Putamen (tissue), 1 donor: ENCODE measurements around the gene BLTP3B.

Experiments used
- DNase-seq: peaks from one replicate; pipeline ENCODE4 v3.0.0-alpha.2; 2016; ENCODE audit warnings: low spot score

BLTP3B gene

DNA sequence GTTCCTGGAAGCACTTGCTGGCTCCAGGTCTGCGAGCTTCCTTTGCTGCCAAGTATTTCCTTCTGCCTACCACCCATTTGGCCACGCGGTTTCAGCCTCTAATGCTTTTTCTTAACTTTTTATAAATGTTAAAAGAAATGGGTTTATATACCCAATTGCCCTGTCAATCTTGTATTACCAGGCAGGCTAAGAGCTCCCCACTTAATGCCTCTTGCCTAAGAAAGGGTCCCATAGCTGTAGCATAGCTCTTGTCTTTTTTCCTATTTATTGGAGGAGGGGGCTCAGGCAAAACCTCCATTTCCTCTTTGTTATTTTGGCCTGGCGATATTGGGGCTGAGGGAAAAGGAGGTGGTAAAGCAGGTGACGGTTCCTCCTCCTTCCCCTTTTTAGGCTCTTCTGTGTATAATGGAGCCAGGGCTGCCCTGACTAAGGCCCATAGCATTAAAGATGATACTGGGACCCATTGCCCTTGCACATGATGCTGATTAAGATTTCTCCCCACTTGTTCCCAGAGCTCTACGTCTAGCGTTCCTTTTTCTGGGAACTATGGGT is 21.6 kb upstream of the BLTP3B start:
- DNase-seq, result no peak

DNA sequence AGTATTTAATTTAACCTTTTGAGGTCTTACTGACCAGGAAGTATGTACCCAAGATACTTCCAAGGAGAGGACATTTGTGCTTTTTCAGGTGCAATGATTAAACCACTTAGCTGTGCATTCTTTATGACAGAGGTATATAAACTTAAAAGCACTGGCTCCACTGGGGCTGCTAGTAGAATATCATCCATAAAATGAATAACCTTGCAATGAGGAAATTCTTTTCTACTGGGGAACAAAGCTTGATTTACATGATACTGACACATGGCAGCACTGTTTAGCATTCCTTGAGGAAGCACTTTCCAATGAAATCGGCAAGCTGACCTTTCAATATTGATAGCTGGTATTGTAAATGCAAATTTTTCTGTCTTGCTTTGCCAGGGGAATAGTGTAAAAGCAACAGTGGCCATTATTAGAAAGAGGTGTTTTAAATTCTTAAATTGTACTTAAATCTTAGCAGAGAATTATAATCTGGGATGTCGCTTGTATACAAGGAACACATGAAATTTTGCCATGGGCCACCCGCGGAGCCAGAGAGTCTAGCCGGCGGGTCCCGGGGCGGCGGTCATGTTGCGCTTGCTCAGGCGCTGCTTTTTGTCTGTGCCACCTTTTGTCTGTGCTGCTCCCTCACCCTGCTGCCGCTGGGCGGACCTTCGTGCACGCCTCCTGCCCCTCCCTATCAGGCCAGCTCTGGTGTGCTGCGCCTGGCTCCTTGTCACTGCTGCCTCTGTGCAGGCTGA is 20.9 kb upstream of the BLTP3B start:
- no peak for DNase-seq

DNA sequence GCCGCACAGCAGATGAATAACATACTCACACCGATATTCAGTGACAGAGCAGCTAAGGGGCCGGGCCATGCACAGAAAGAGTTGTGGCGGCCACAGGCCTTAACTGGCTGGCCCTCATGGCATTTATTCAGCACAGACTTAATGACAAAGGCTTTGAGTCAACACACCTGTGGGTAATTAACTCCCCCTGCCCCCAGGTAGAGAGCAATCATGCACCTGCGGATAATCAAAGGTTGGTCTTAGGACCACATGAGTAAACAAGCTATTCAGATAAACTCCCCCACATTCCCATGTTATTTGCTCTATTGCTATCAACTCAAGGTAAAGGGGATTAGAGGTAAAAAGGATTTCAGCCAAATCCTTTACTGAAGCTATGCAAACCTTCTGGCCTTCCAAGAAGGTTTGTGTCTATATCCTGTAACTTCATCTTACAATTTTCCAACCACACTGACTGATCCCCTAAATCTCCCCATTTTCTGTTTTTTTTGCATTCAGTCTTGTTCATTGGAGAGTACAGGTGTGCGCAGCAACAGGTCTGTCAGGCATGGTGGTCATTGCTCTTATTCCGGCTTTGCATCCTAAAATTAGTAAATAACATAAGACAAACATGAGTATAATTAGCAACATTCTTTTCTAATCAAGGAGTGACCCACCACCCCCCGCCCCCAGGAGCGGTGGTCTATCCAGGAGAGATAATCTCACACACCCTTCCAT is 16.9 kb upstream of the BLTP3B start:
- no peak for DNase-seq

DNA sequence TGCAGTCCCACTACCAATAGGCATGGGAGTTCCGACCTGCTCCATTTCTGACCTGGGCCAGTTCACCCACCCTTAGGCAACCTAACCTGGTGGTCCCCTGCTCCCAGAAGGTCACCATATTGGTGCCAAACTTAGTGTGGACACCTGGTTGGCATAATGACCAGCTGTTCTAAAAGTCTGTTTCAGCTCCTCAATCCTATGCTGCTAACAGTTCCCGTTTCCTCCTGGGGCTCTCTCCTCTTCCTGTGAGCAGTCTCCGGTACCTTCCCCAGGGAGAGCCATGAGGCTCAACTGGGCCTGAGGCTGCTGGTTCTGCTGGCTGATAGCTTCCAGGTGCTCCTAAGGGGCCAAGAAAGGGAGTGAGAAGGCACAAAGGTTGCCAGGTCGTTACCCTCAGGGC is 15.9 kb upstream of the BLTP3B start:
- no peak for DNase-seq

DNA sequence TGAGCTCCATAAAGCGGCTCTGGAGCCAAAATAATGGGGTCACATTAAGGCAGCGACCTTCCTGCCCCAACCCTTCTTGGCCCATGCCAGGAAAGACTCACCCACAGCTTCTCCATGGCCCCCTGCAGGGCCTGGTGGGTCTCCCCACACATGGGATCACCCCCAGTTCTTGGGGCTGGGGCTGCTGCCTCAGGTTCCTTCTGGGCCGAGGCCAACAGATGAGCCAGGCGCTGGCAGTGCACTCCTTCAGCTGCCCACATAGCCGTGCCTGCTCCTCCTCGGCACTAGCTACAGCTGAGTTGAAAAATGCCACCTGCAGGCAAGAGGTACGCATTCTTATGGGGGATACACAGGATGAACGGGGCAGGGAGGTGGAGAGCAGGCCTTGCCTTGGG is 14.8 kb upstream of the BLTP3B start:
- DNase-seq, result no peak

DNA sequence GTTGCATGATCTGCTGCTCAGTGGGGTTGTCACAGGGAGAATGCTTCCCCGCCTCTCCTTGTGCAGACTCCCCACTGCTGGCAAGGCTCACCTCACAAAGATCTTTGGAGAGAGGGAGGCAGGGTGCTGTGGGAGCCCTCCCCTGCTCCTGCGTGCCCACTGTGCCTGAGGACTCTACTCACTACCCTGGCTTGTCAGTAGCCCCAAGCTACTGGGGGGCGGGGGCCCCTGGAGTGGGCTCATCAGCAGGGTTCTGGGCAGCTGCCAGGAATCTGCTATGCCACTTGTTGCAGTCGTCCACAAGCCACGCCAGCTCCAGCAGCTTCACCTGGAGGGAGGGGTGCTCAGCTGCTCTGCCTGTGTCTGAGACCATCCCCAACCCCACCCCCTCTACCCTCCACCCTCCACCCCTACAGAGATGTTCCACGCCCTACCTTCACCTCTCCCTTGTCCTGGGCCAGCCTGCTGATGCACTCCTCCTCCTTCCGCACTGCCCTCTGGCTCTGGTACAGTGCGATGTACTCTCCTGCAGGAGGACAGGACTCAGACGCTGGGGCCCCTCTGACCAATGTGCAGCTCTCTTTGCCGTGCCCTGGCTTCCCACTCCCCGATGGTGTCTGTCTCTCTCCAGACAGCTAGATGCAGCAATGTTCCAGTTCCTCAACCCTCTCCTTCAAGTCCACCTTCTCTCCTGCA is 14.2 kb upstream of the BLTP3B start:
- DNase-seq, result no peak

DNA sequence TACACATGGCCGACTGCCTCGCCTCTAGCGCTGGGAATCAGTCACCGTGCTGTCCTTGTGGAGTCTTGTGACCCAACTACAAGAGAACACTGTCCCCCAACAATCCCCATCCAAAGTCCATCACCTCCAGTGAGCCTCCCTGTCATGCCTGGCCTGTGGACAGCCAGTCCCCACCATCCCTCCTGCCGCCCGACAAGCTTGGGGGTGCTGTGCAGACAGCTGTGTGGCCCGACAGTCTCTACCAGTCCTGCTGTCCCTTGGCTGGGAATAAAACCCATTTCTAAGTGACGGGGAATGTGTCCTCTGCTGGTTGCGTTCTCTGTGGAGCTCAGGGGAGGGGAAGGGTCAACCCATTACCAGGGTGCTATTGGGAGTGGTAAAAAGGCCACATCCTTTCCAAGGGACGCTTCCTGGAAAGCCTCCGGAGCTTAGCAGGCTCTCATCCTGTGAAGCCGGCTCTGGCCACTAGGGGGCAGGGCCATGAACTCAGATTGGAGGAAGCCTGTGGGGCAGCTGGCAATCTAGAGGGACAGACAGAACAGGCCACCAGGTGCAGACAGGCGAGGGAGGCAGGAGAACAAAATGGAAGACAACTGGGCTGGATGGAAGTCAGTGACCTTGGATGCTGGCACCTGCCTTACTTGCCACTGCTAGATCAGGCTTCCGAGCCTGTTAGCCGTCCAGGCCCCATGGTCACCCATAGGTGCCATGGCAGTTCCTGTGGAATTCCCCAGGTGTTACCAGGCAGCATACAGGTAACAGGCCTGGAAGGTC is 12.0 kb upstream of the BLTP3B start:
- no peak for DNase-seq

DNA sequence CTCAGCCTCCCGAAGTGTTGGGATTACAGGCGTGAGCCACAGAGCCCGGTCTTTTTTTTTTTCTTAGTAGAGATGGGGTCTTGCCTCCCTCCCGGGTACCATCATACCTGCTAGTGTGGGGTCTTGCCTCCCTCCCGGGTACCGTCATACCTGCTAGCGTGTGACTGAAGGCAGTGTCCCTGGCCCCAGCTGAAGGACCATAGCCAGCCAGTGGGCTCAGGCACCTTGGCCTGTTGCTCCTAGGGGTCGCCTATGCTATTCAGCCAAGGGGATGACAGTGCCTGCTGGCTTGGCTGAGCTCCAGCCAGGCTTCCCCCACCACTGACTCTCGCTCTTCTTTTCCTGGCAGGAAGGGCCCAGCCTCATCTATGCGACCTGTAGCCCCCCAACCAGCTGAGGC is 10.5 kb upstream of the BLTP3B start:
- DNase-seq, result no peak

DNA sequence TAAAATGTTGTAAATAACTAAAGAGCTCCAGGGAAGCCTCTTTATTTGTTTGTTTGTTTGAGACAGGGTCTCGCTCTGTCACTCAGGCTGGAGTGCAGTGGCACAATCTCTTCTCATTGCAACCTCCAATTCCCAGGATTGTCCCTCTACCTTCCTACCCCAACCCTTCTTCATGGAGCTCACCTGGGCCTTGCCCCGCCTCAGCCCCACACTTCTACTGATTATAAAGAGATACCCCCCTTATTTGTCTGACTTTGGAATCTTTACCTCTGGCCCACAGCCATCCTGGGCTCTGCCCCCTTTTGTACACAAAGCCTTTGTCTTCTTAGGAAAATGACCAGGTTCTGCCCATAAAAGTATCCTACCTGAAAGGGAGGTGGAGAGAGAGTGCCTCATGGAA is 9.1 kb upstream of the BLTP3B start:
- DNase-seq, result no peak

DNA sequence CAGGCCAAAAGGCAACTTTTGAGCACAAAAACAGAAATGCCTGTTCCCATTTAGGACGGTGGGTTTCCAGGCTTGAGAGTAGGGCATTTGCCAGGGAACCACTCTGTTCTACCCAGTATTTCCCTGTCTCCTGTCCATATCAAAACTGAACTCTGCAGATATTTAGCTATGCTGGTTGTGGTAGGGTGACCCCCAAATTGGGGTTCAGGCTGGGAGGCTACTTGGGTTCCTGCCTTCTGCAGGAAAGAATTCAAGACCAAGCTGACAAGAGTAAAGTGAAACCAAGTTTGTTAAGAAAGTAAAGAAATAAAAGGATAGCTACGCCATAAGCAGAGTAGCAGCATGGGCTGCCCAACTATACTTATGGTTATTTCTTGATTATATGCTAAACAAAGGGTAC is 3.6 kb upstream of the BLTP3B start:
- no peak for DNase-seq

DNA sequence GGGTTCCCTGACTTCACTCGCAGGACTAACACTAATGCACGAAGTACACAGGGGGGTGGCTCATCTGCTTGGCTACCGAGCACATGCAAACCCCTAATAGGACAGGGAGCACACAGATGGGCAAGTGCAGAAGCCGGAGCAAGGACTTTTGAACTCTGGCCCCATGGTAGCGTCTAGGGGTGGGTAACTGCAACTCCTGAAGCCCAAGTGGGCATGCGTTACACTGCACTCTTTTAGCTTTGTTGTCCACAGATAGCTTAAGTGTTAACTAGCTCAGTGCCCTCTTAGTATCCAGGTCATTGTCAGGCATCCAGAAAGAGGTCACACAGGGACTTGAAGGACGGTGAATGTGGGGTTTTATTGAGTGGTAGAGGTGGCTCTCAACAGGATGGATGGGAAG is 3.0 kb upstream of the BLTP3B start:
- no peak for DNase-seq

DNA sequence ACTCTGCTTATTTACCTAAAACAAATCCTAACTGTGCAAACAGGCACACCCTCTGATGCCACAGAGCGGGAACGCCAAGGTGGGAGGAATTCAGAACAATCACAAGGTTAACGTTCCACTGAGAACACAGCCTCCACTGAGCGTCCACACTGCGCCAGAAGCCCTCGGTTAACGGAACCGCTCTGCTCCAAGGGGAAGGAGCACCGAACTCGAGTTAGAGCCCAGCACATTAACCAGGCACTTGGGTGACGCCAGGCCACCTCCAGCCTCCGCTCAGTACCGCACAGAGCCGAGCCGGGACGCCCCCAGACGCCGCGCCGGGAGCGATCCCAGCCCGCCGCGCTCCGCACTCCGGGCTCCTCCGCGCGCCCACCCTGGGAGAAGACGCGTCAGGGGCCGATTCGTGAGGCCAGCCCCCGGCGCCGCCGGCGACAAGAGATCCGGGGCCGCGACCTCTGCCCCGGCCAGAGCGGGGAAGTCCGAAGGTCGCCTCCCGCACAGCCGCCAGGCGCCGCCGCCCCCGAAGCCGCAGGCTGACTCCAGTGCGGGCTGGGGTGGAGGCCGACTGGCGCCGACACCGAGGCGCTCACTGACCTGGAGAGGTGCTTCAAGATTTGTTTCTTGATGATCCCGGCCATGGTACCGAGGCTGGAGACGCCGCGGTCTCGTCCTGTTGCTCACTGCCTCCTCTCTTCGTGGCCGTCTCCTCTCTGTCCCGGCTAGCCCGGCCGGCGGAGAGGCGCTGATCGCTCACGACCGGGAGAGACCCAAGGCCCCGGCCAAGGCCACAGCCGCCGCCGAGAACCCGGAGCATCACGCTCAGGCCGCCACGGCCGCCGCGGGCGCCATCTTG is 450 bp downstream of the BLTP3B start:
- DNase-seq, result peak; percentile 50

DNA sequence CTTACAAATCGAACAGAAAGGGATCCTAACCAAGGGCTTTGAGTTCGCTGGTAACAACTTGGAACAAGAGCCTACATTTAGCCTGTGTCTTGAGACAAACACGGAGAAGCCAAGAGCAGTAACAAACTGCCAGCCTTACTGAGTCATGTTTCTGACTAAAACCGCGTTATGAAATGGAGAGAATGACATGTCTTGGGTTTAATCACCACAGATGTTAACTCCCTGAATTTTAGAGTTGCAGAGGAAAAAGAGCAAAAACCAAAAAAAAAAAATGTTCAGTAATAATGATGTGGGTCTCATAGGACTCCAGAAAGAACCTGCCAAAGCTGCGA is 1.0 kb downstream of the BLTP3B start:
- DNase-seq, result peak; percentile 39

DNA sequence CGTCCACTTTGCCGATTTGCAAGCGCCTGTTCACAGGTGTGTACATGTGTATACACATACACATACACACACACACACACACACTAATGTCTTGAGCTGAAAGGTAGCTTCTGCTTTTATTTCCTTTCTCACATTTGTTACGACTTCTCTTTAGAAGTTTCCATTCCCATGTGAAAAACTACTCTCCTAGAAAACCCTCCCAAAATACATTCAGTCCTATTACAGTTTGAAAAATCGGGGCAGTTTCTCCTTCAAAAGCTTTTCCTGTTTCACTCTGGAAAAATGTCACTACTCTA is 3.9 kb downstream of the BLTP3B start:
- no peak for DNase-seq

DNA sequence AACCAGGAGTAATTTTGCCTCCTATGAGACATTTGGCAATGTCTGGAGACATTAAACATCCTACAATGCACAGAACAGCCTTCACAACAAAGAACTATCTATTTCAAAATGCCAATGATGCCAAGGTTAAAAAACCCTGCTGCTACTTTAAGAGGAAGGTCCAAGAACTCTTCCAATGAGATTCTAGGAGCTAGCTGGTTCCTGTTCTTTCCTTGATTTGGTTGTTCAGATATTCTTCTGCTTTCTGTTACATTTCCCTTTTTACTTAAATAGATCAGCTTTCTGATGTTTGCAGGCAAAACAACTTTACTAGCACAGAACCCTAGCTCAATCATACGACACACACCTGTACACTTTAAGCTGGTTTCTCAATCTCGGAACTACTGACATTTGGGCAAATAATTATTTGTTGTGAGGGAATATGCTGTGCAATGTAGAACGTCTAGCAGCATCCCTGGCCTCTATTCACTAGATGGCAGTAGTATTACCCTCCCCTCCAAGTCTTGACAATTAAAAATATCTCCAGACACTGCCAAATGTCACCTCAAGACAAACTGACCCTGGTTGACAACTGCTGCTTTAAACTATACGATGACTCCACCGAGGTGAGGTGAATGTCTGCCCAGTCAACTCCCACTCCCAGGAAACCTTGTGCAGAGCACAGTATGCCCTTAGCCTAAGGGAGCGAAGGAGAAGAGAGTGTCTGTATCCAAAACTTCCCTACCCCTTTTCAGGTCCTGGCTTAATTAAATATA is 4.4 kb downstream of the BLTP3B start:
- DNase-seq, result no peak

DNA sequence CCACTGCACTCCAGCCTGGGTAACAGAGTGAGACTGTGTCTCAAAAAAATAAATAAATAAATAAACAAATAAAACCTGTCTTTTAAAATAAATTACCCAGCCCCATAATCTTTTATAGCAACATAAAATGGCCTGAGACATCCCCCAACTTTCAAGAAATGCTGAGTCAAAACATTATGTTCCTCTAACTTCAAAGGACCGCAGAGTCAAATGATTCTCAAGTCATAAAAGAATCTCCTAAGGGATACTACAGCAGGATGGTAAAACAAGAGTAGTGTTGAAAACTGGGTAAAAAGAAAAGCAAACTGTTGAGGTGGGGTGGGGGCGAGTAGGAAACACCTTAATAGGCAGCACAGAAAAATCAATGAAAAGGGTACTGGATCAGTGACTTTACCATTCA is 9.5 kb downstream of the BLTP3B start:
- DNase-seq, result no peak

DNA sequence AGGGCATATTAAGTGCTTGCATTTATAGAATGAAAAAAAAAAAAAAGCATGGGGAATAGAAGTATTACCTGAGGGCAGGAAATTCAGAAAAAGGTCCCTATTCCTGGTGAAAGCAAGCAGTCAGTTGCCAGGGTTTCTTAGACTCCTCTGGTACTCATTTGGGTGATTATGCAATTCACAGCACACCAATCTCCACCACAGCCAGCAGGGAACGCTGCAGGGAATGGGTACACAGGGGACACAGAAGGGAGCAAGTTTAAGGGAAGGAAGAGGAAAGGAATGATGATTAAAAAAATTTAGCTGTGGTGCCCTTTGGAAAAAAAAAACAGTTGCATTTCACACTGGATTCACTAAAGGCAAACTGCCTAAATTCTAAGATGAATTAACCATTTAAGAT is 14.2 kb downstream of the BLTP3B start:
- no peak for DNase-seq

DNA sequence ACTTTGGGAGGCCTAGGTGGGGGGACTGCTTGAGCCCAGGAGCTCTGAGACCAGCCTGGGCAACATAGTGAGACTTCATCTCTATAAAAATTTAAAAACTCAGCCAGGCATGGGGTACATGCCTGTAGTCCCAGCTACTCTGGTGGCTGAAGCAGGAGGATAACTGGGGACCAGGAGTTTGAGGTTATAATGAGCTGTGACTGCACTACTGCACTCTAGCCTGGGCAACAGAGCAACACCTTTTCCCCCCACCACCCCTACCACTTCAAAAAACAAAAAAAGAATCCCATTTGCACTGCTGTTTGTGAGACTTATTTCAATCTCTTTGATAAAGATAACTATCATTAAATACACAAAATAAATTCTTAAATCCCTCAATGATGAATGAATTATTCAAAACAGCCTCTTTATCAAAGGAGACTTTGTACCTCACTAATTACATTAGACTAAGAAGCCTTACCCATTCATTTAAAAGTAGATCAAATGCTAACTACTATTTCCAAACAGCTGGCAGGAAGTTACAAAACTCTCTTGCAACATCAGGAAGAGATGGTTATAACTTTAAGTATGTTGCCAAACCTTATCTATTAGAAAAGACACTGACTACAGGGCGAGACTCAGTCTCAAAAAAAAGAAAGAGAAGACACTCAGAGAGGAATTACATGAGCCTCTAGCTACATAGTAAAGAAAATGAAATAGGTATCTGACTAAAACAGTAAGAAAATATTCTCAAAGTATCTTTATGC is 14.7 kb downstream of the BLTP3B start:
- DNase-seq, result no peak

DNA sequence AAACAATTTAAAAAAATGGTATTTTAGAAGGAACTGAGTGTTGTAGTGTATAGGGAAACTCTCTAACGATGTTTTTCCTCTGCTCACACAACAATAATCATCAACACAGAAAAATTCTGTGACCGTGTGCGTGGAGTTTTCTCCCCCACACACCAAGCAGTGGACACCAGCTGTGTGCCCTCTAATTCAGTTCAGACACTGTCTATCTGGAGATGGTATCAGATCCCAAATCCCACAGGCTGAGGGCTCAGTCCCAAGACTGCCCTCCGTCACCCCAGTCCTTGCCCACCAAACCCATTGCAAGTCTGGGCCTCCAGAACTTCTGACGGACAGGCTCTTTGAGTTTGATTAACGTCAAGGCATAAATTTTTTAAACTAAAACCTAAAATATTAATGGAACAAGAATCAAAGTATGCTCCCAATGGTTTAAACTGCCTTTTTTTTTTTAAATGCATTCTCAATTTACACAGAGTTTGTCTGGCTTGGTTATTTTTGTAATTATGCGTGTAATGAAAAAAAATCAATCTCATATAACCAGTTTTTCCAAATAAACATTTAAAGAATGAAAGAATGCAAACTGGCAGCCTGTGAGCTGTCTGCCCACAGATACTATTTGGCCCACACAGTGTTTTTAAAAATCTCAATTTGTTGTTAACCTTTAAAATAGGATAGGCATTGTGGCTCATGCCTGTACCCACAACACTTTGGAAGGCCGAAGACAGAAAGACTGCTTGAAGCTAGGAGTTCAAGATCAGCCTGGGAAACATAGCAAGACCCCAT is 19.2 kb downstream of the BLTP3B start:
- no peak for DNase-seq
